Measurements from ENCODE around the gene CACNG4. TPM values are rescaled to one million over a fixed set of nuclear protein-coding genes. Genes with fewer than 3 reads are reported as not detected.

CACNG4 gene
- total and polyA plus RNA-seq, 4 donors: 2.3 to 9.4 (median 4.1) TPM

- Histone ChIP-seq H3K4me1 (ENCODE audit: control insufficient read depth in 5 of 5, insufficient read depth in 5 of 5, low read length in 5 of 5) (no peaks in the 10 kb centered on the region), H3K9ac (ENCODE audit: insufficient read depth in 1 of 2, low read length in 2 of 2) (no peak overlapping the region), H3K27me3 (ENCODE audit: control insufficient read depth in 3 of 3, insufficient read depth in 3 of 3, low read length in 2 of 3) (no peaks in the 10 kb centered on the region), H3K27ac (ENCODE audit: low read depth in 1 of 2, low read length in 1 of 2) (no peak overlapping the region), H3K4me3 (no peak overlapping the region), H3K36me3 (ENCODE audit: control insufficient read depth in 4 of 4, insufficient read depth in 4 of 4, low read length in 4 of 4) (no peaks in the 10 kb centered on the region), H3K9me3 (ENCODE audit: control insufficient read depth in 4 of 4, insufficient read depth in 3 of 4, low read length in 3 of 4) (no peaks in the 10 kb centered on the region)
- DNase-seq (no peak), ATAC-seq (ENCODE audit: insufficient read depth, low FRiP score) (no peak)
- WGBS, 2 donors: 89 to 91% methylated on average over 17 of the region's 17 CpGs
- TF ChIP-seq CTCF (IDR thresholded peaks at IDR 0.05; ENCODE audit: control extremely low read depth, extremely low read depth): no peak
These were observed 60.2 kb downstream of the CACNG4 start for GRCh38 chr17:67024736-67025135.

GRCh38 chr17:67025216-67025792 lies 60.8 kb downstream of the CACNG4 start:
- Histone ChIP-seq H3K27ac (ENCODE audit: low read depth in 1 of 2, low read length in 1 of 2) (no peak overlapping the region), H3K4me3 (no peak overlapping the region), H3K9me3 (ENCODE audit: control insufficient read depth in 4 of 4, insufficient read depth in 3 of 4, low read length in 3 of 4) (no peaks in the 10 kb centered on the region), H3K27me3 (ENCODE audit: control insufficient read depth in 3 of 3, insufficient read depth in 3 of 3, low read length in 2 of 3) (no peaks in the 10 kb centered on the region), H3K4me1 (ENCODE audit: control insufficient read depth in 5 of 5, insufficient read depth in 5 of 5, low read length in 5 of 5) (no peaks in the 10 kb centered on the region), H3K36me3 (ENCODE audit: control insufficient read depth in 4 of 4, insufficient read depth in 4 of 4, low read length in 4 of 4) (no peaks in the 10 kb centered on the region), H3K9ac (ENCODE audit: insufficient read depth in 1 of 2, low read length in 2 of 2) (no peak overlapping the region)
- WGBS, 2 donors: 67 to 88% methylated on average over 19 to 20 of the region's 20 CpGs
- no peak for TF ChIP-seq CTCF (IDR thresholded peaks at IDR 0.05; ENCODE audit: control extremely low read depth, extremely low read depth)
- DNase-seq (no peak), ATAC-seq (ENCODE audit: insufficient read depth, low FRiP score) (no peak)

DNA sequence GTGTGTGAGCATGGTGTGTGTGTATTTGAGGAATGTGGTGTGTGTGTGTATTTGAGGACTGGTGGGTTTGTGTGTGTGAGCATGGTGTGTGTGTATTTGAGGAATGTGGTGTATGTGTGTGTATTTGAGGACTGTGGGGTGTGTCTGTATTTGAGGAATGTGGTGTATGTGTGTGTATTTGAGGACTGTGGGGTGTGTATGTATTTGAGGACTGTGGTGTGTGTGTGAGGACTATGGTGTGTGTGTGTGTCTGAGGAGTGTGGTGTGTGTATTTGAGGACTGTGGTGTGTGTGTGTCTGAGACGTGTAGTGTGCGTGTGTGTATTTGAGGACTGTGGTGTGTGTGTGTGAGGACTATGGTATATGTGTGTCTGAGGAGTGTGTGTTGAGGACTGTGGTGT lies 61.8 kb downstream of the CACNG4 start:
- no peaks in the 10 kb centered on the region for H3K36me3 ChIP-seq (ENCODE audit: control insufficient read depth in 4 of 4, insufficient read depth in 4 of 4, low read length in 4 of 4)
- WGBS, 2 donors: 84 to 86% methylated on average over 2 of the region's 2 CpGs
- no peak for TF ChIP-seq CTCF (IDR thresholded peaks at IDR 0.05; ENCODE audit: control extremely low read depth, extremely low read depth)
- ATAC-seq (ENCODE audit: insufficient read depth, low FRiP score) (no peak), DNase-seq (peak in 1 of 3 donors; percentile 6)
- H3K4me1 ChIP-seq (ENCODE audit: control insufficient read depth in 5 of 5, insufficient read depth in 5 of 5, low read length in 5 of 5): no peaks in the 10 kb centered on the region
- no peak overlapping the region for H3K27ac ChIP-seq (ENCODE audit: low read depth in 1 of 2, low read length in 1 of 2)
- H3K9me3 ChIP-seq (ENCODE audit: control insufficient read depth in 4 of 4, insufficient read depth in 3 of 4, low read length in 3 of 4): no peaks in the 10 kb centered on the region
- no peak overlapping the region for H3K4me3 ChIP-seq
- no peak overlapping the region for H3K9ac ChIP-seq (ENCODE audit: insufficient read depth in 1 of 2, low read length in 2 of 2)
- no peaks in the 10 kb centered on the region for H3K27me3 ChIP-seq (ENCODE audit: control insufficient read depth in 3 of 3, insufficient read depth in 3 of 3, low read length in 2 of 3)

All from lung (tissue), 12 donors.